ENCODE data around the gene GRM8.

The GRM8 gene

GRCh38 chr7:126511046-126511445, 741.7 kb downstream of the GRM8 start:
- no peak for DNase-seq (ENCODE audit: low read depth)

DNA sequence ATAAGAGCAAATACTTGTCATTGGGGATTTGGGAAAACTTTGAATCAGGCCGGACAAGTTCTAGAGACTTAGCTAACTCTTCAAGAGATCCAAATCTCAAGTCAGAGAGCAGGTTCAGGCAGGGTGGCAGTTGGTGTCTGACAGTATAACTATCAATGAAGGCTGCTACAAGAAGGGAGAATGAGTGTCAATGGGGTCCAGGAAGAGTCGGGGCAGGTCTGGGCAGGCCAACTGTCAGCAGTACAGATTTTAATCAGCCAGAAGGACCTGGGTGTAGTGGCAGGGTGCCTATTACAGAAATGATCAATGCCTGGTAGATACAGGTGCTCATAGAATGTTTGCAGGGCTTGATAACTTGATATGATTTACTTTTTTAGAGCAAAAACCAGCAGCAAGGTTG, 751.1 kb downstream of the GRM8 start:
- DNase-seq (ENCODE audit: low read depth) = no peak

DNA sequence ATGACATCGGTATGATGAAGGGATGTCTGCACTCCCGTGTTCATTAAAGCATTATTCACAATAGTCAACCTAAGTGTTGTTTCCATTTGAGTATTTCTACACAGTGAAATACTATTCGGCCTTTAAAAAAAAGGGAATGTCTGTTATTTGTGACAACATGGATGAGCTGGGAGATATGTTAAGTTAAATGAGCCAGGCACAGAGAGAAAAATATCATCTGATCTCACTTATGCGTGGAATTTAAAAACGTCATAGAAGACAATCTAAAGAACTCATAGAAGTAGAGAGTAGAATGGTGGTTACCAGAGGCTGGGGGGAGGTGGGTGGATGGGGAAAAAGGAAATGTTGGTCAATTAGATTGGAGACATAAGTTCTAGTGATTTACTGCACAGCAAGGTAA, 753.3 kb downstream of the GRM8 start:
- no peak for DNase-seq (ENCODE audit: low read depth)

DNA sequence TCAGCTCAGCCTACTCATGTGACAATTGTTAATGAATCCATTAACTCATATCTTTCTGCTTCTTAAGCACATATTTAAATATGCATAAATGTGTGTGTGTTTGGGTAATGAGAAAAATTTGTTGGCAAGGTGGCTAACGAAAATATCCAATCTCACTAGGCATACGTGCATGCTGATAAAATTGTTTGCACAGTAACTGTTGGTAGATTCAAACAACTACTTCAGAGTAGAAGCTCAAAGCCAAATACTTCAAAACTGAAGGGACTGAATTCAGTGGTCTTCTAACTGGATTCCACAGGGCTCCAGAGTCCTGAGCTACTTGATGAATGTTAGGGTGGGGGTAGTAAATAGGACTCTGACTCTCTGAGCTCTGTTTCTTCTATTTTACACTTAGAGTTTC, 757.0 kb downstream of the GRM8 start:
- DNase-seq (ENCODE audit: low read depth) = no peak

- no peak for DNase-seq (ENCODE audit: low read depth)
Measured at GRCh38 chr7:126495001-126495400, 757.7 kb downstream of the GRM8 start.

DNA sequence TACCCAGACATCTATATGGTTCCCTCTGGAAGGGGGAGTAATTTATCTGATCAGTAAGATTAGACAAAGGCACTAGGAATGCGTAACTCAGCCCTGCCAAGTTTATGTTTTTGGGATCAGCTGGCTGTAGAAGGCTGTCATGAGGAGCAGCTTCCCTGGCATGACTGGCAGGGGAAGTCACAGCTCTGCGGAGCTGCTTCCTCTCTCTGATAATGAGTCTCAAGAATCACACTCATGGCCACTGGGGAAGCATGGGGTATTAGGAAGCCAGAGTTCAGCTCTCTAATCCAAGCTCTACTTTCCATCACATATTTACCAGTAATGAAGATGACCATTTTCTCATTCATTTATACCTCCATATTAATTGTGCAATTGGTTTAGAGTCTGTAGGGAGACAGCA, 758.9 kb downstream of the GRM8 start:
- DNase-seq (ENCODE audit: low read depth) = no peak

- no peak for DNase-seq (ENCODE audit: low read depth)
Measured at GRCh38 chr7:126489874-126490273, 762.9 kb downstream of the GRM8 start.

GRCh38 chr7:126487728-126488442, 764.9 kb downstream of the GRM8 start:
- DNase-seq (ENCODE audit: low read depth) = no peak

DNA sequence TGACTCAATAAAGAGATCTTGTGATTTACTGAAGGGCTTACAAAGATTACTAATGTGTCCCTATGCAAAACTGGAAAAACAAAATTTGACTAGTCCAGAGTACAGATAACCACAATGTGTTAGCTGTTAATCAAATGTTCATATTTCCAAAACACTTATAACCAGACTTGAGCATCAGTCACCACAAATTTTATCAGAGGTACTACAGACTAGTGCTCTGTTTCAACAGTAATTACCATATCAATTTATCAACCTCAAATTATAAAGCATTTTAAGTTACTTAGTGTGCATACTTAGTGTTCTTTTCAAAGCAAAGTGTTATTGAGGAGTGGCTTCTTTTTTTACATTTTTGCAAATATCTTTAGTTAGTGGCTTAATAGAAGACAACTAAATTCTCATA, 765.9 kb downstream of the GRM8 start:
- no peak for DNase-seq (ENCODE audit: low read depth)

- no peak for DNase-seq (ENCODE audit: low read depth)
Measured at GRCh38 chr7:126485791-126486190, 767.0 kb downstream of the GRM8 start.

GRCh38 chr7:126483972-126484371, 768.8 kb downstream of the GRM8 start:
- no peak for DNase-seq (ENCODE audit: low read depth)

- no peak for DNase-seq (ENCODE audit: low read depth)
Measured at GRCh38 chr7:126472825-126473224, 779.9 kb downstream of the GRM8 start.

DNA sequence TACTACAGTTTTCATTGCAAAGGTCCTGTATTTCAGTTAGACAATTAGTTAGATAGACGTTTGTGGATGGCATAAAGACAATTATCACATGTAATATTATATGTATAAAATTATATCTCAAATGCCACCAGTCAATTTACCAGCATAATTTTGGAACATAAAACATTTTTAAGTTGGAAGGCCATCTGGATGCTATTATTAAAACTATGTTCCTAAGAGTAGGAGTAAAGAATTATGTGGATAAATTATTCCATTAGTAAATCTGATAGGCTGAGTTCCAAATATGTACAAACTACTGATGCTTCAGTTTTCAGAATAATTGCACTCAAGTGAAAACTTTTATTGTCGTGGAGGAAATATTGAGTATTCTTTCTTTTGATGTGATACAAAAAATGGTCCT, 790.3 kb downstream of the GRM8 start:
- DNase-seq (ENCODE audit: low read depth) = no peak

GRCh38 chr7:126460664-126461063, 792.1 kb downstream of the GRM8 start:
- DNase-seq (ENCODE audit: low read depth) = no peak

GRCh38 chr7:126453104-126453503, 799.6 kb downstream of the GRM8 start:
- DNase-seq (ENCODE audit: low read depth) = no peak

GRCh38 chr7:126450269-126450671, 802.5 kb downstream of the GRM8 start:
- no peak for DNase-seq (ENCODE audit: low read depth)

- DNase-seq (ENCODE audit: low read depth) = no peak
Measured at GRCh38 chr7:126449611-126450268, 803.0 kb downstream of the GRM8 start.

DNA sequence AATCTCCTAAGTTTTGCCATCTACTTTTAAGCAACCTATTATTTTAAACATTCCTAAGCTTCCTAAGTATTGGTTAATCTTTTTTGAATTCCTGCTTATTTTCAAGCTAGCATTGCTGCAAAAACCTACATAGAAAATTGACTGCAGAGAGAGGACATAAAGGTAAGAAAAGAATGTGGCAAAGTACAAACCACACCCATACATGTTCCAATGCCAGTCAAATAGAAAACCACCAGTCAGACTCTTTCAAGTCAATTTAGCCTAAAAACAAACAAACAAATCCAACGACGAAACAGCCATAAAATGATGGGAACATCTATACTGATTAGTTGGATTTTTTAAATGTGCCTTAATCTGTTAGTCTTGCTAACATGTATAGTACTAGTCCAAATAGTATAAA, 804.8 kb downstream of the GRM8 start:
- no peak for DNase-seq (ENCODE audit: low read depth)

DNA sequence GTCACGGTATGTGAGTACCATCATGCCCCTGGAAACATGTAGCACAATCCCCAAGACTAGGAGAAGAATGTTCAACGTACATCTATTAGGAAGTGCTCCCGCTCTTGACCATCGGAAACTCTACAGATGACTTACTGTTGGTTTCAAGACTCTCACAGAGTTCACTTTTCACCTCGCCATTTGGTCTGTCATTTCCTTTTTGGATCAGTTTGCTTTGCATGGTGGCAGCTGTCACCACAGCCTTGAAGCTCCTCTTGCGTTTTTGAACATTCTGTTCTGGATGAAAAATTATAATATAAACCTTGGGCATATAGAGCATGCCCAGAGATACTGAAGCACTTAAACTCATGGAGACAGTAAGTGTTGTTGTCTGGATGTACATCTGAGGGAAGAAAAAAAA, 806.8 kb downstream of the GRM8 start:
- DNase-seq (ENCODE audit: low read depth) = no peak

DNA sequence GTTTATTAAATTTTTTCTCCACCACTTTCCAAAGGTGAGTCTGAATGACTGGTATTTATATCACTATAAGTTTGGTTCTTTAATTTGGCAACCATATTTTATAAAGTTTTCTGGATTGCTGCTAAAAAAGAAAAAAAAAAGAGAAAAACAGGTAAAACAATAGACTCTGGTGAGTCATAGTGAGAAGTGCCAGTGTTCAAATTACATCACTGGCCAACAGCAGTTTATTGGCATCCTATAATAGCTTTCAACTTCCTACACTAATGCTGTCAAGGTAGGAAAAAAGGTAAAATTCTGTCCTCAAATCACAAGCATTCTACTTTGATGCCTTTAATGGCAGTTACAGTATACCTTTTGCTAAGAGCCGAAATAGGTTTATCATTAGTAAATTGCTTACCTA, 808.8 kb downstream of the GRM8 start:
- no peak for DNase-seq (ENCODE audit: low read depth)

DNA sequence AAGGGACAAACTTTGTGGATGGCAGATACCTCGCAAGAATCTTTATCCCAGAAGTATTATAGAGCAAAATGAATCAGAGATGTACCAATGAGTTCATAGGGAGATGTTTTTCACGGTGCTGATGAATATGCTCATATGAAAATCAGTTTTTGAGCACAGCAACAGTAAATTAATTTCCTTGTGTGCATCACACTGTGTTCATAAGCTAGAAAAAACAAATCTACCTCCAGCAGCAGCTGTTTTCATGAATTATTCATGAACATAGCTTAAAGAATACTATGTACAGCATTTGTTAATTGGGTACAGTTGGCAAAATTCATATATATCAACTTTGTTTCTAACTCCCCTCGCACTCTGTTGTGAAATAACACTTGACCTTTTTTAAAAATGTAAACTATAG, 809.8 kb downstream of the GRM8 start:
- no peak for DNase-seq (ENCODE audit: low read depth)

- DNase-seq (ENCODE audit: low read depth) = no peak
Measured at GRCh38 chr7:126441745-126442144, 811.0 kb downstream of the GRM8 start.

- no peak for DNase-seq (ENCODE audit: low read depth)
Measured at GRCh38 chr7:126440542-126440941, 812.2 kb downstream of the GRM8 start.
